Posterior cingulate gyrus (tissue), 11 donors: ENCODE measurements around the gene CHCHD10.

Source experiments
- DNase-seq, 10 donors: peaks; one replicate each; pipeline versions ENCODE4 v3.0.0 to v3.0.0-alpha.2; 2020 to 2021; ENCODE audit warnings: mixed read lengths in 3 of 10
- intact Hi-C: fragments of 100-400 bp; cut with DNase I; formaldehyde crosslinking; loops from one replicate; pipeline ENCODE4 v1.15.1; 2023

Gene CHCHD10

DNA sequence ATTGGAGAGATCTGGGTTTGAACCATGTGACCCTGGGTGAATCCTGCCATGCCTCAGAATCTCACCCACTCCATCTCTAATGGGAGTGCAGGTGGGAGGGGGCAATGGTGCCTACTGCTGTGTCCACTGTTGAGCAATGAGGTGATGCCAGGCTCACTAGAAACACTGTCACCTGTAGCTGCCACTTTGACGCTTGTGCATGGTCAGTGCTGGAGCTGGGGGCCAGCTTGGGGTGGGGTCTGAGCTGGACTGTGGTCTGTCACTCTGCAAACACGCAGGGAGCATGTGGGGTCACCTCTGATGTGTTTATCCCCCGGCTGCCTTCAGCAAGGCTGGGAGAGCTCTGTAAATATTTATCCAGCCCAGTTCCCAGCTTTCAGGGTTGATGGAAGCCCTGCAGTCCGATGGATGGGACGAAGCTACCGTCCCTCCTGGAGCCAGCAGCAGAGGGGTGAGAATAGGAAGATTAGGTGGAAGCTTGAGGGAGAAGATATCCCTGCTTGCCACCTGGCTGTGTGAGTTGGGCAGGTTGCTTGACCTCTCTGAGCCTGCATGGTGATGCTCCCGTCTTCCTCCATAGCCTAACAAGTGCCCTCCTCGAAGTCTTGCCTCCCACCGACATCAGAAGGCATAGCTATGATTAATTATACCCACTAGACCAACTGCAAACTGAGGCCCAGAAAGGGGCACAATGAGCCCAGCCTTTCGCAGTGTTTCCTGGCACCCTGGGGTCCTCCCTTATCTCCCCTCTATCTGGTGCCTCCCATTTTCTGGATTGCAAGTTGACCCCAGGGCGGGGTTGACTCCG is 6.5 kb upstream of the CHCHD10 start:
- intact Hi-C loops, result no loop called here
- peak in 1 of 10 donors; percentile 64 for DNase-seq

DNA sequence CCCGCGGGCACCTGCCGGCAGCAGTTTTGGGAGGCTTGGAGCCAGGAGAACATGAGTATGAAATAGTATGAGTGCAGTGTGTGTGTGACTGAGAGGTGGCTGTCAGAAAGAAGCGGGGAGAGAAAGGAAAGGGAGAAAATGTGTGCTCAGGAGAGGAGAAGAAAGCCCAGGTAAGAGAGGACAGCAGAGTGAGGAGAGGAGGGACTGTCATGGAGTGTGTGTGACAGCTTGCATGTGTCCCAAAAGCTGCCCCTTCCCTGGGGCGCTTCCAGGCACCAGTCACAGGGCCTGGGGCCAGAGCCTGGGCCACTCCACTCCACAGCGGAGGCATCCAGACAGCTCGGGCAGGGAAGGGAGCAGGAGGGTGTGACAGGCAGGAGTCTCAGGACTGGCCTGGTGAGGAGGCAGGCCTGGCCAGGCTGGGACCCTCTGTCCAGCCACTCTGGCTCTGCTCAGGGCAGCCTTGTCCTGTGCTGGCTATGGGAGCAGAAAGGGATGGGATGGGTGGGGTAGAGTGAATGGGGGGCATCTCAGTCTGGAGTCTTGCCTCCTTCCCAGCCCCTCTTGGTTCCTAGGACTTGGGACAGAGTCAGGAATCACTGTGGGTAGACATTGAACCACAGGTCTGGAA is 5.8 kb upstream of the CHCHD10 start:
- intact Hi-C loops, result no loop called here
- no peak for DNase-seq

DNA sequence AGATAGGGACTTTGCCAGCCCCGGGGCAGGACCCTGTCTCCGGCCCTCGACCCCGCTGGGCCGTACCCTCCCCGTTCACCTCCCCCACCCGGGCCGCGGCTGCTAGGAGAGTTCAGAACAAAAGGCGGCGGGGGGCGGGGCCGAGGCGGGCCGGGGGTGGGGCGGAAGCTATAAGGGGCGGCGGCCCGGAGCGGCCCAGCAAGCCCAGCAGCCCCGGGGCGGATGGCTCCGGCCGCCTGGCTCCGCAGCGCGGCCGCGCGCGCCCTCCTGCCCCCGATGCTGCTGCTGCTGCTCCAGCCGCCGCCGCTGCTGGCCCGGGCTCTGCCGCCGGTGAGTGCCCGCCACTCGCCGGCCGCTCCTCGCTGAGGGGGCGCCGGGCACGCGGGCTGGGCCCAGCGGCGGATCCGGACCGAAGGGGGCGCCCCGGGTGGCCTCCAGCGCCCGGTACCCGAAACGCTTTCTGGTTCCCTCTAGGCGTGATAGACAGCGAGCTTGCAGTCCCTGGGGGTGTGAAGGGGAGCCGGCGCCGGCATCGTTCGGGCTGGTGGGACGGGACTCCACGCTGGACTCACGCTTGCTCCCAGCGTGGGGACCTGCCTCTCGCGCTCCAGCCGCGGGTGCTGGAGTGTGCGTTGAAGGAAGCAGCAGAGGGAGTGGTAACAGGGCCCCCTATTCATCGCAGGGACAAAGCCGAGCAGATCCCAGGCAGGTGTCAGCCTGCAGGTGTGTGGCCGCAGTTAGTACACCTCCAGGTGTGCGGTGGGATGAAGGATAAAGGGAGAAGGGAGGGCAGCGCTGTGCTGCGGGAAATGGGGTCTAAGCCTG is 5.1 kb upstream of the CHCHD10 start, which contains the start of gene MMP11:
Gene MMP11, plus strand, starts transcription at position 201 of the 825 bp plus-strand sequence. Its CDS starts 22 bp downstream, at position 223.
- intact Hi-C loops, result no loop called here

DNA sequence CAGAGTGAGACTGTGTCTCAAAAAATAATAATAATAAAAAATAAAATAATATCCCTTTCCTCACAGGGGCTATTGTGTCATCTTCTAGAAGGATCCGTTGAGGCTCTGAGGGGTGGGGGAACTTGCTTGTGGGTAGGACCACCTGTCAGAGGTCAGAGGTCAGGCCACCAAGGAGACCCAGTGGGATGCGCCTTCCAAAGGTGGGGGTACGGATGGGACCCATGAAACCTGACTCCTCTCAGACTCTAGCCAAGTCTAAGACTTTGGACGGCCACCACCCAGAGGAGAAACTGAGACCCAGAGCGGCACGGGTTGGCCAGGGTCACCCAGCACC is 4.5 kb upstream of the CHCHD10 start:
- DNase-seq, result no peak
- intact Hi-C loops, result no loop called here

More for the DNA sequence above, 5.1 kb upstream of the CHCHD10 start, which contains the start of gene MMP11:
- DNase-seq, result peak in 3 of 10 donors; percentile 15 to 85 (median 42)

DNA sequence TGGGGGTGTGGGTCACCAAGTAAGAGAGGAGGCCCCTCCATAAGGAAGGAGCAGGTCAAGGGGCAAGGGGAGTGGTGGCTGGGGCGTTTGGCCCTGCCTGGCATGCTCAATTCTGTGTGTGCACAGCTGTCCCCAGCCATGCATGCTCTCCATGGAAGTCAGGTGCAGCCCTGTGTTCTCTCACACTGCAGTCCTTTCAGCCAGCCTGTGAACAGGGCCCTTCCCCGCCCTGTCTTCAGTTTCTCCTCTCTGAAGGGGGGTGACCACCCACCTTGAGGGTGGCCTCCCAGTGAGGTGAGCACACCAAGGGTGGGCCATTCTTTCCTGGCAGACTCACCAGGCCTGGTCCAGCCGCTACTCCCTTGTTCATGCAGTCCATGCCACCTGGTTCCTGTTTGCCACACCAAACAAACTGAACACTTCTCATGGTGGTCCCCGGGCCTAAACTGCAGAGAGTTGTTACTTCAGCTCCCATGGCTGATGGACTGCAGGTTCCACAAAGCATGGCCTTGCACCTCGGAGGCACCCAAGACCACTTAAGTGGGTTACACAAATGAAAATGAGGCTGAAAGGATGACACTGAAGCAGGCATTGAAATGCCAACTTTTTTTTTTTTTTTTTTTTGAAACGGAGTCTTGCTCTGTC is 1.7 kb upstream of the CHCHD10 start:
- DNase-seq, result peak in 1 of 10 donors; percentile 66
- intact Hi-C loops, result loop anchor here (5.0 kb wide), 1 partner anchor 78 kb away; no protein-coding TSS in a partner anchor

DNA sequence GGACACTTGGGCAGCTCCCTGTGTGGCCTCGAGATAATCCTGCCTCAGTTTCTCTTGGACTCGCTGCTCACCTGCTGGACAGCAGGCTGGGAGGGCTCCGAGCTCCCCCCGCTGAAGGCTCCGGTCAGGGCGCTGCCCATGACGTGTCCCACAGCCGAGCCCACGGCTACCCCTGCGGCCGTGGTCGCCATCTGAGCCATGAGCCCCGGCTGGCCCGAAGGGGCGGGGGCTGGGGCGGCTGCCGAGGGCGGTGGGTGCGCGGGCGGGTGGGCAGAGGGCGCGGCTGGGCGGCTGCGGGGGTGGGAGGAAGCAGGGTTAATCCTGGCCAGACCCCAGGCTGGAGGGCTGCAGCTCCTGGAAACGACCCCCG is 484 bp downstream of the CHCHD10 start:
- DNase-seq, result peak in 1 of 10 donors; percentile 70
- intact Hi-C loops, result loop anchor here (5.0 kb wide), 1 partner anchor 80 kb away; no protein-coding TSS in a partner anchor

DNA sequence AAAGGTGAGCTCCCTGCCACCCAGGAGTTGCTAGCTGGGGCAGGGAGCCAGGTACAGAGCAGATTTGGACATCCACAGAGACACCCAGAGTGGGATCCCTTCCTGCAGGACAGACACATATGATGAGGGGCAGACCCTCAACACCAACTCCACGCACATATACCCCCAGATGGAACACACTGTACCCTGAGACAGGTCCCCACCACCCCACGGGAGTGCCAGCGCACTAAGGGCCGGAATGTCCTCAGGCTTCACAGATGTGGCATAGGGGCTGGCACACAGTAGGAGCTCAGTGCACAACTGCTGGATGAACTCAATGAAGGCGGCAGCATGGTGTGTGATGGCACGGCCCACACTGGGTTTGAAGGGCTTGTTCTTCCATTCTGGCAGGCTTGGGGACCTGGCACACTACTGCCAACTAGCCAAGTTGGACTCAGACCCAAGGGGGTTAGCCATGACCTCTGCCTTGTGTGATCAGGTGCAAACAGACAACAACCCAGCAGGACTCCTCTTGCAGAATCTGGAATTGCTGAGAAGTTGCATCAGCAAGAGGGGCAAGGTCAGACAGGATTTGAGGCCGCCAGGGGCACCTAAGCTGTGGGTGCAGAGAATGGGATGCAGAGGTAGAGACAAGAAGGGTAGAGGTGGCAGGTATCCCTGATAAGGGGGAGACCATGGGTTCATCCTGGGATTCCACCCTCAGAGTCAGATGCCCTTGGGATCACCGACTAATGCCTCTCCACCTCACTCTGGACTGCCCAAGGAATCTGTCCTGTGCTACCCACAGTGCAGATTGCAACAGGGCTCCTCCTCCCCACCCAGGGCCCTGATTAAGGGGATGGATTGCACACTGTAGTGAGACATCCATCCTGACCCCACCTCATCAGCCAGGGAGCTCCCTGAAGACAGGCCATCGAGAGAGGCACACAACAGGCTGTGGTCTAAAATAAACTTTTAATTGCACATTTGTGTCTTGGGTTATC is 2.6 kb downstream of the CHCHD10 start:
- peak in 2 of 10 donors; percentile 55 to 71 for DNase-seq
- intact Hi-C loops, result loop anchor here (5.0 kb wide), 1 partner anchor 82 kb away; no protein-coding TSS in a partner anchor

DNA sequence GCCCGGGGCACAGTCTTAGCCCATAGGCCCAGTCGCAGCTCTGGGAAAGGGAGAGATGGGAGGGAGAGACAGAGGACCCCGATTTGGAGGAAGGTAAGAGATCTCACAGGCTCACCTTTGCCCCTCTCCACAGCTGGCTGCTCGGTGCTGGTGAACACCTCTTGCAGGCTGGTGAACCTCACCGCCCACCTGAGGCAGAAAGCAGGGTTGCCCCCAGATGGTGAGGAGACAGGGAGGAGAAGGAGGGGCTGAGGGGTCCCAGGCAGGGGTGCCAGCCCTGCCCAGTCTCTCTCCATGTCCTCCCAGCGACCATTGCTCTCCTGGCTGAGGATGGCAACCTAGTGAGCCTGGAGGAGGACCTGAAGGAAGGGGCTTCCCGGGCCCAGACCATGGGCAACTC is 3.8 kb downstream of the CHCHD10 start:
- intact Hi-C loops, result no loop called here
- DNase-seq, result no peak

DNA sequence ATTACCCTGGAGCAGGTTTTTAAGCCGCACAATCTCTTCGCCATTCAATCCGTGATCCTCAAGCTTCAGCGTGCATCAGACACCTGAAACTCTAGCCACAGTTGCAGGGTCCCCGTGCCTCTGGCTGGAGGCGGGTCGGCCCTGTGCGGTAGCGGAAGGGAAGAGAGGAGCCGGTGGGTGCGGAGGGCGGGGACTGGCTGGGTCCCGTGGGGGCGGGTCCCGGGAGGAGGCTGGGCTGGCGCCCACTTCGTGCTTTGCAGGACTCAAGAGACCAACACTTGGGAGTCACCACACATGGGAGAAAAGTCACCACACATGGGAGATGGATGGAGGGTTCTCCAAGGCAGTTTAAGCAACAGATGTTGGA is 4.2 kb downstream of the CHCHD10 start:
- peak in 4 of 10 donors; percentile 56 to 92 (median 90) for DNase-seq
- intact Hi-C loops, result no loop called here

DNA sequence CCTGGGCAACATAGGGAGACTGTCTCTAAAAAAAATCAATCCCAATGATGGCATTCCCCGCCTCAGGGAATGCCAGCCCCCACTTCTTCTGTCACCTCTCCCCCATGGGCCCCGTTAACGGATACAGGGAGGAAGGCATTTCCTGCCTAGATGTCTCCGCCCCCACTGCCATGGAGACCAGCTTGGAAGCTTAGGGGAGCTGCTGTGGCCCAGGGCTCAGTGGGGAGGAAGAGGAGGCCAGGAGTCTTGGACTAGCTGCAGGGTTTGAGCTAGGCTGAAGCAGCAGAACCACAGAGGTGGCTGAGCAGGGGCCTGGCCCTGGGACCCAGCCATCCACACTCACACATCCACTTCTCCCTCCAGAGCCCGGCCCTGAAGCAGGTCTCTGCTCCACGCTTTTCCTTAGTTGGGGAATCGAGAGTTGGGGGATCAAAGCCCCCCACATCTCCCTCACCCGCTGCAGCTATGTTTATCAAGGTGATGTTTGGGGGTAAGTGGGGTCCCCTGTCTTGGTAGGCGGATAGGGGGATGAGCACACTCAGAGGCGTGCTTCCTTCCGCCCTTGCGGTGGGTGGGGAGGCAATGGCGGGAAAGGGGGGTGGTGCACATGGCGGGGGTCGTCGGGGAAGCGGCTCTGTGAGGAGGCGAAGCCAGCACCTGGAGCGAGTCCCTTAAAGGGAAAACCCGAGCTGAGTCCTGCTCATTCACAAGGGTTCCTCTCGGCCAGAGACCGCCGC is 4.8 kb downstream of the CHCHD10 start, which contains the start of gene C22orf15:
Gene C22orf15, plus strand, starts transcription at position 149 of the 737 bp plus-strand sequence. Its CDS starts 317 bp downstream, at position 466.
- peak in 2 of 10 donors; percentile 75 to 83 for DNase-seq
- intact Hi-C loops, result no loop called here

DNA sequence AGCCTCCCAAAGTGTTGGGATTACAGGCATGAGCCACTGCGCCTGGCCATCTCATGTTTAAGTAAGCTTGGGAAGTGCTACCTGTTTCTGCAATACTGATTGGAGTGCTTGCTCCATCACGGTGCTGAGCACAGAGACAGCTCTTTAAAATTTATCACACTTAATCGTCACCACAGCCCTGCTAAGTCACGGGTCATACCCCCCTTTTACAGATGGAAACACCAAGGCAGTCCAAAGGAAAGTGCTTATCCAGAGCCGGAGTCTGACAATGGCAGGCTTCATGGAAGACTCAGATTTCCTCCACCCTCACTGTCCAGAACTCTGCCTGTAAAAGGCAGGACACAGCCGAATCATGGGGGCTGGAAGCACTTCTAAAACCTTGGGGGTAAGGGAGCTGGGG is 7.7 kb downstream of the CHCHD10 start:
- intact Hi-C loops, result no loop called here
- DNase-seq, result no peak

DNA sequence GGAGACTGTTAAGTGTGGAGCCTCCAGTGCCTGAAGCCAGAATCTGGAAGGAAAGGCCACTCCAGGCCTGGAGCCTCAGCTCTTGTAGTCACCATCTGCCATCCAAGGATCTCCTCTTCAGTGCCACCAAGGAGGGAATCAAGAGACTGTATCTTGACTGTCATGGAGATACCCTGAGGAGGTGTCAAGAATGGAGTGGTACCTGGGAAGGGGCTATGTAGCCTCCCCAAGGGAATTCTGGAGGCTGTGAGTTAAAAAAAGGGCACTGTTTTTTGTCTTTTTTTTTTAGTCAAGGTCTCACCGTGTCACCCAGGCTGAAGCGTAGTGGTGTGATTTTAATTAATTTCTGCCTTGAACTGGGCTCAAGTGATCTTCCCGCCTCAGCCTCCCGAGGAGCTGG is 8.2 kb downstream of the CHCHD10 start:
- intact Hi-C loops, result no loop called here
- no peak for DNase-seq

DNA sequence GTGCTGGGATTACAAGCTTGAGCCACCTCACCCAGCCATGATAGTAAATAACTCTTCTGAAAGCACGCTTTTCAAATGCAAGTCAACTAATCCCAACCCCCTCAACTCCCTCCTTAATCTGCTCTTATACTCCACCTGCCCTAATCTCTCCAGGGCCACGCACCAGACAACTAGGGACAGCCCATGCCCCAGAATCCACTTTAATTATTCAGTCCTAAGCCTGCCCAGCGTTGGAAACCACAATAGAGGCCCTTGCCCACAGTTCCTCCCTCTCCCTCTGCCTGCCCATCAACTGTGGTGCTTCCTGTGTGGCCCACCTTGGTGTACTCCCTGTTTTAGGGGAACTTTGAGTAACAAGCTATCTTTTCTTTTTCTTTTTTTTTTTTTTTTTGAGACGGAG is 10.9 kb downstream of the CHCHD10 start:
- intact Hi-C loops, result no loop called here
- no peak for DNase-seq

DNA sequence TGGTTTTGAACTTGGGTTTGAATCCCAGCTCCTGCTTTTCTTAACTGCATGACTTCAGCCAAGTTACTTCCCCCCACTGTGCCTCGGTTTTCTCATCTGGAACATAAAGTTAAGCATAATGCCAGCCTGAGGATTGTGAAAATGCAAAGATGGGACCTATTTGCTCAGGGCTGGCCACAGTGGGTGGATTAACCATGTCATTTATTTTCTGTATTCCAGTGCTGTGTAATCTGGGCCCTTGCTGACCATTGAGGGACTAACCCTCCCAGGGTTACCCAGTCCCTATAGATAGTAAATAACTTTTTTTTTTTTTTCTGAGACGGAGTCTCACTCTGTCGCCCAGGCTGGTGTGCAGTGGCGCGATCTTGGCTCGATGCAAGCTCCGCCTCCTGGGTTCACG is 12.1 kb downstream of the CHCHD10 start:
- DNase-seq, result no peak
- intact Hi-C loops, result no loop called here

DNA sequence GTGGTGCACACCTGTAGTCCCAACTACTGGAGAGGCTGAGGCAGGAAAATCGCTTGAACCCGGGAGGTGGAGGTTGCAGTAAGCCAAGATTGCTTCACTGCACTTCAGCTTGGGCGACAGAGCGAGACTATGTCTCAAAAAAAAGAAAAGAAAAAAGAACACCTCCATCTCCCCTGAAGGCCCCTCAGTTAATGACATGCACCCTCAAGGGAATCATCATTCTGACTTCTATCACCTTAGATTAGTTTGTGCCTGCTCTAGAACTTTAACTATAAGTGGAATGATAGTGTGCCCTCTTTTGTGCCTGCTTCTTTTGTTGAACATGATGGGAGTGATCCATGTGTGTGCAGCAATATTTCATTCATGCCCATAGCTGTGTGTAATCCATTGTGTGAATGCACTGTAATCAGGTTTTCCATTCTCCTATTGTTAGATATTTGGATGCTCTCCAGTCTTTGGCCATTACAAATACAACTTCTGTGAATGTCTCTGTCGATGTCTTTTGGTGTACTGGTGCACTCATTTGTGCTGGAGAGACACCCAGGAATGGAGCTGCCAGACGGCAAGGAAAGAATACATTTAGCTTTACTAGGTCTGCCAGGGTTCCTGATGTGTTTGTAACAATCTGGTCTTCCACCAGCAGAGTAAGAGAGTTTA is 12.7 kb downstream of the CHCHD10 start:
- intact Hi-C loops, result no loop called here
- DNase-seq, result no peak

DNA sequence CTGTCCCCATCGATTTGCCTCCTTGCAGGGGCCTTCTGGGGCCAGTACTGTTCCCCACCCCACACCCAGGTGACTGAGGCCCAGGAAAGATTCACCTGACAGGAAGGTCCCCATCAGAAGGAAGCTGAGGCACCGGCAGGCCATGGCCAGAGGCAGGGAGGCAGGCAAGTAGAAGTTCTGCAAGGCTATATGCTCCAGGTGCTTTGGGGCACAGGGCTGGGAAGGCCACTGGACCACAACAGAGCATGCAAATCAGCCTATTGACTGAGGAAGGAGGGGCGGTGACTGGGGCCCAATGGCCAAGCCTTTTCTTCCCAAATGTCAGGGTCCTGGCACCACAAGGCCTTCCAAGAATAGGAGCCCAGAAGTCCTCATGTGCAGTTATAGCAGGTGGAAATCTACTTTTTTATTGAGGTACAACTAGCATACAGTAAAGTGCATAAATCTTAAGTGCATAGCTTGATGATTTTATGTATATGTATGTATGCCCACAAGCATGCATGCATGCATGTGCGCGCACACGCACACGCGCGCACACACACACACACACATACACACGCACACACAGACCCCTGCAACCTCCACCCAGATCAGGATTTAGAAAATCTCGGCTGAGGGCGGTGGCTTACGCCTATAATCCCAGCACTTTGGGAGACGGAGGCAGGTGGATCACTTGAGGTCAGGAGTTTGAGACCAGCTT is 13.4 kb downstream of the CHCHD10 start, which contains the start of gene VPREB3:
Gene VPREB3, minus strand, starts transcription at position 206 of the 700 bp plus-strand sequence. Its CDS starts 62 bp downstream, at position 144.
- intact Hi-C loops, result no loop called here
- DNase-seq, result no peak

DNA sequence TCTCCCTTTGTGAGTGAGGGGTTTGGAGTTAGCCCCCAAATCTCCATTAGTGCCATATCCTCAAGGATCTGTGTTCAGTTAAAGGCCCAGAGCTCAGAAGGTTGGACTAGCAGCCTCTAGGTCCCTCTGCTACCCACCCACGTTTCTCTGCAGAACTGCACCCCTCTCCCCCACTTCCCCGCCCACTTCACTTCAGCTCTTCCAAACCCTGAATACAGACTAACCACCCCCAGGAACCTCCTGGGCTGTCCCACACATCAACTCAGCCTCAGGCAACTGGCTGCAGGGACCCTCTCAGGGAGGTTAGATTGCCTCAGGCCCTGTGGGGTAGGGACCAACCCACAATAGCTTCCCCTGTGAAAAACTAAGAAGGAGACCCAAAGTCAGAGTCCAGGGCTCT is 14.4 kb downstream of the CHCHD10 start:
- intact Hi-C loops, result no loop called here
- DNase-seq, result no peak
